GM21825 (cell line): ENCODE measurements around the gene CD79A.
"Not testable (repeated sequence)": the region's sequence is repeated elsewhere in the genome, so short reads cannot be mapped to it uniquely, and the experiment has no call there.

Experiments used
- ATAC-seq: cut with Tn5 transposase; IDR thresholded peaks from one replicate; pipeline ENCODE4 v1.9.1; 2021; ENCODE audit warnings: mild to moderate bottlenecking, moderate library complexity; ENCODE audit not compliant: unreplicated experiment

CD79A gene

DNA sequence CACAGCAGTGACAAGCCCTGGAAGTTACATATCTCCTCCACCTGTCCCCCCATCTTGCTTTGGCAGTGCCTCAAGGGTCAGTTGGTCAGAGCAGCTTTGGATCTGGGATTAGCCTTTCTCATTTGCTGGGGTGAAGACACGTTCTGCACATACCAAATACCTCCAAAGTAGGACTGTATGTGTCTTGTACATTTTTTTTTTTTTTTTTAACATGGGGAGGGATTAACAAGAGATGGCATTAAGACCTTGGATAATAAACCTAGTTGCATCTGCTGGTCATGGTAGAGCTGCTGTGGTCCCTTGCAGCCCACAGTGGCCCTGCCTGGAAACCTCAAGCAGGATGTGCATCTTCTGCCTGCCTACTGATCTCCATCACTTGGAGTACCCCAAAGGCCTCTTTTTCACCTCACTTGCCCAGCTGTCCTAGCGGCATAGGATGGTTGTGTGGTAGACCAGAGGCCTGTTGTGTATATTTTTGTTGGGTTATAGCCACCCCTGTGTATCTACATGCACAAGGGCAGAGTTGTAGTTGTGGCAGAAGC is 14.6 kb upstream of the CD79A start:
- no peak for ATAC-seq

DNA sequence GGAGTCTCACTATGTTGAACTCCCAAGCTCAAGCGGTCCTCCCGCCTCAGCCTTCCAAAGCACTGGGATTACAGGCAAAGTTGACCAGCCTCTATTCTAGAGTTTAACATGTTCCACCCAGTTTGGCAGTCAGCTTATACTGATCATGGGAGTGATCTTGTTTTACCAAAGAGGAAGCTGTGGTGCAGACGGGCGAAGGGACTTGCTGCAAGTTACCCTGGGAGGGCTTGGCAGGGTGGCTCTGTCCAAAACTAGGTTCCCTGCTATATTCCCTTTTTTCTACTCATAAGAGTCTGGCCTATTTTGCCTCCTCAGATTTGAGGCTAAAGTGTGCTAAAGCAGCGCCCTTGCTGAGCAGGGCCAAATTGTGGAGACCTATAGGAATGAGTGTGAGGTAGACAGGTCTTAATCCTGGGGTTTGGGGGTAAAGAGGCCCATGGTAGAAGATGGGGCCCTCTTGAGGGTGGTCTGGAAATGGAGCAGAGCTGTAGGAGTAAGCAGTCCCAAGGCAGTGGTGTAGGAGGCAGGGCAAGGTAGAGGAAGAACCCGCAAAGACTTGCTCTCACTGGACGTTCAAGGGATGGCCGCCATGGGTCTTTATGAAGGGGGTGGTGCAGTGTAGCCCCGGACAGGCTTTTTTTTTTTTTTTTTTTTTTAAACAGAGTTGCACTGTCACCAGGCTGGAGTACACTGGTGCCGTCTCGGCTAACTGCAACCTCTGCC is 13.7 kb upstream of the CD79A start:
- no peak for ATAC-seq

DNA sequence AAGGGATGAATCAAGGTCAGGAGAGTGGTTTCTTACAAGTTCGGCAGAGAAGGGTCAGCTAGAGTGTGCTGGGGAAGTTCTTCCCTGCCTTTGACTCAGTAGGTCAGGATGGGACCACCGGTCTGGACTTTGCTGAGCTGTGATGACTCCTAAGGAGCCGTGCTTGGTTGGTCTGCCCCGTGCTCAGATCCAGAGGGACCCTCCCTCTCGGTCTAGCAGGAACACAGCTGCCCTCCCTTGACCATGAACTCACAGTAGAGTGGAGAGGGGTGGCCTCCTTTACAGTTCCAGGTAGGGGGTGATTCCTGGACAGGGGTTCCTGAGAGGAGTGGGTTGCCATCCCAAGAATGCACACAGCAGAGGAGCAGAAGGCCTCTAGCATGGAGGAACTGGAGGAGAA is 12.7 kb upstream of the CD79A start:
- no peak for ATAC-seq

DNA sequence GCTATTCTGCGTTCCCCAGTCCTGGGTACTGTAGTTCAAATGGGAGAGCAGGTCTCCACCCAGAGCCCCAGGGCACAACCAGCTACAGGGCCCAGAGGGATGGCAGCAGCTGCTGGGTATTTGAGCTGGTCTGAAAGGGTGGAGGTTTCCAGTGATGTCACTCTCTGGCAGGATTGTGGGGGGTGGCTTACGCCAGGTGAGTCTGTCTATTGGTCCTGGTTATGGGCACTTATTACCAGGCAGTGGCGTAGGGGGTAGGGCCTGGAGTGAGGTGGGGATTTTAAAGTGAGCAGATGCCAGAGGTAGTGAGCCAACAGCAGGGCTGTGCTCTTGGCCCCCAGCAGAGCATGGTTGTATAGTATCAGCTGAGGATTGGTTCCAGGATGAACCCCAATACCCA is 10.8 kb upstream of the CD79A start:
- ATAC-seq = no peak

DNA sequence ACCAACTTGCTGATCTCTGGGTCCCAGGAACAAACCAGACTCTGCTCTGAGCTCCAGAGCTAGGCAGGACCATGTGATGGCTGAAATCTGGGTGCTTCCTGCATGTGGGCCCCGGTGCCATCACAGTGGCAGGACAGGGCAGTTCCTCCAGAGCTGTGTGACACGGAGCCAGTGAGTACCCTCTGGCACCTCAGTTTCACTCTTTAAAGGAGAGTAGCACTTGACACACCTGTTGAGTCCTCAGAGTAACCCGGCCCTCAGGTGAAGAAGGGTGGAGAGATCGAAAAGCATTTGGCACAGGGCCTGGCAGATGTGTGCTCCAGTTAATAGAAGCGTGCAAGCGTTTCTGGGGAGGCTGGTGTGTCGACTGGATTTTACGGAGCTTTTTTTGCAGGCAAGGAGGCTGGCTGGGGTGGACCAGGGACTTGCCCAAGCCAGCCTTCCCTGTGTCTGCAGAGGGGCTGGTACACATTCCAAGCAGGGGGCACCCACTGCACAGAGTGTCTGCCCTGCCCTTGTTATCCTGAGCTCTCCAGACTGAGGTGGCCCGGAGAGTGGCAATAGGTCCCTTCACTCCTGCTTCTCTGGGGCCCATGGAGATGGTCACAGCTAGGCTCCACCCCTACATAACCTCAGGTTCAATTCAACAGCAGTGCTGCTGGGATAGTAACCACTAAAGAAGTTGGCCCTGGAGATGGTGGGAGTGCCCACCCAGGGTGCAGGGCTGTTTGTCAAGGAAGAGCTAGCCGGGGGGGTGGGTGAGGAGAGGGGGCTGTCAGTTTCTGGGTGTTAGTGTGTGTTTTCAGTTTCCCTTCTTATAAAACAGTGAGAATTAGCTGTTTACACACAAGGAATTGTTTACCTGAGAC is 8.7 kb upstream of the CD79A start:
- ATAC-seq = no peak

DNA sequence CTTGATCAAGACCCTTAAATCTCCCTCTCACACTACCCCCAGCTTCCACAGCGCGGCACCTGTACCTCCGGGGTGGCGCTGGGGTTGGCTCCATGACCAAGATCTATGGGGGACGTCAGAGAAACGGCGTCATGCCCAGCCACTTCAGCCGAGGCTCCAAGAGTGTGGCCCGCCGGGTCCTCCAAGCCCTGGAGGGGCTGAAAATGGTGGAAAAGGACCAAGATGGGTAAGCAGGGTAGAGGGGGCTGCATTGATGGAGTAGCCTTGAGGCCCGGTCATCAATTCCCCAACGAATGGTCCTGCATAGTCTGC is 8.1 kb upstream of the CD79A start:
- ATAC-seq = no peak

DNA sequence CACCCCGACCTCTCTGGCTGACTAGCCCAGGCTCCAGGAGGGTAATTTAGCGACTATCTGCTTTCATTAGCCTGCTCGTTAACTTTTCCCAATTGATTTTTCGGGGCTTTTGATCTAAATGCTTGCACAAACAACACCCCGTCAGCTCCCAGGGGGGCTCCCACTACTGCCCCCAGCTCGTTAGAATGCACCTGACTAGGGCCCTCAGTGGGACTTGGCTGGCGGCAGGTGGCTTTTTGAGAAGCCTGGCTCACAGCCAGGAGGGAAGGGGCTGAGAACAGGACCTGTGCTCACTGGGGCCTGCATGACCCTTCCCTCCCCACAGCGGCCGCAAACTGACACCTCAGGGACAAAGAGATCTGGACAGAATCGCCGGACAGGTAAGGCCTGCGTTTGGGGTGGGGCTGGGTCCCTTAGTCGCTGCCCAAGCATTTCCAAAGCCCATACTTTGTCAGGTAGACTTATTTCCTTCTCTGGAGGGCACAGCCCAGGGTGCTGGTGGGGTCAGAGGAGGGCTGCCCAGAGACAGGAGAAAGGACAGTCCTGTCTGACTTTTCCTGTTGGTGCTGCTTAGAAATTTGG is 7.6 kb upstream of the CD79A start:
- ATAC-seq = no peak

DNA sequence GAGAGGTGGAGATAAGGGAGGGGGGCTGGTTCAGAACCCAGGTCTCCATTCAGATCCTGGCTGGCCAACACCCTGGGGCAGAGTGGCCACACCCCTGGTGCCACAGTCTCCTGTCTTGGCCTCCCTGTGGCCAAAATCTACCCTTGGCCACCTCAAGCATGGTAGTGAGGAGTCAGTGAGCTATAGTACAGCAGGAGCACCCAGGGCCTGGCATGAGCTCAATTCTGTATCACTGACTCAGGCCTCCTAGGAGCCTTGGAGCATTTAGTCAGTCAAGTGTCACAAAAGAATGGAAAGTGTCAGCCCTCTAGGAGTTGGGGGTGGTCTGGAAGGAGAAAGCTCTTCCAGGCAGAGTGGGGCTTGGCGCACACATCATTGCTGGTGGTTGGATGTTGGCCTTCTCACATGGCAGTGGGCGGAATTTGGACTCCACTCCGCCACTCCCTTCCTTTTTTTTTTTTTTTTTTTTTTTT is 6.6 kb upstream of the CD79A start:
- ATAC-seq = no peak

DNA sequence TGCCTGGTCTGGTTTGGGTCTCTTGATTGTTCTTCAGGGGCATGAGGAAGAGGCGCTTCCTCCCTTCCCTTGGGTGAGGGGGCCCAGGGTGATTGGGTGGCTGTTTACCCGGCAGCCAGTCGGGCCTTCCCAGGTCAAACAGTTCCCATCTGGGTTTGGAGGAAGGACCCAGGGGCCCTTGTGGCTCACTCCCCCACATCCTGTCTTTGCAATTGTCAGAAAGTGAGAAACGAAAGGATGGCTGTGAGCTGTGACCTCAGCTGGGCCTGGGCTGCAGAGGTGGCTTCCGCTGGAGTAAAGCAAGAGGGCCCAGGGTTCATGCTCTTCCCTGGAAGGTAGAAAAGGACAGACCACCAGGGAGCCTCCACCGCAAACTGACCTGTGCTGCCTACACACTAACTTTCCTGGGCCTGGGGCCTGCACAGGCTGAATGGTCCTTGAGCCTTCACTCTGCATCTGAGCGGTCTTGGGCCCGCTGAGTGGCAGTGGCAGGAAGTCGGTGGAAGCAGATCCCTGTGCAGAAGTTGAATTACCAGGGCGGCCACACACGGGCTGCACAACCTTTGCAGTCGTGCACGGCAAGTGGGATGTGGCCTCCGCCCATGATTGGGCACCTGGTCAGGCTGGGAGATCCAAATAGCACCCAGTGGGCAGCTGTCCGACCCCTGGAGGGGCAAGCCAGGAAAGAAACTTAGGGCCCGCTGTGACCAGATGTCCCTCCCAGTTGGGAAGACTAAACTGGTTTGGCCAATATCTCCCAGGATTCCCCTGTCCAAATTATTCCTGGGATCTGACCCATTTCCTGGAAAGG is 5.3 kb upstream of the CD79A start:
- ATAC-seq = peak; percentile 52

DNA sequence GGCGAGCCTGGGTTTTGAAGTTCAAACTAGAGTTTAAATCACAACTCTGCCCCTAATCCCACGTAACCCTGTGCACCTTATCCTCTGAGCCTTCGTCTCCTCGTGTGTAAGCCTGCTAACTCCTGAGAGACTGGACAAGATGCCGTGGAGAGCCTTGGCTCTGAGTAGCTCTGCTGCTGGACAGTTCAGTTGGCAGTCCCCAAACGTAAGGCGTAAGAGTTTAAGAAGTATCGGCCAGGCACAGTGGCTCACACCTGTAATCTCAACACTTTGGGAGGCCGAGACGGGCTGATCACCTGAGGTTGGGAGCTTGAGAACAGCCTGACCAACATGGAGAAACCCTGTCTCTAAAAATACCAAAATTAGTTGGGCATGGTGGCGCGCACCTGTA is 4.7 kb upstream of the CD79A start:
- no peak for ATAC-seq

DNA sequence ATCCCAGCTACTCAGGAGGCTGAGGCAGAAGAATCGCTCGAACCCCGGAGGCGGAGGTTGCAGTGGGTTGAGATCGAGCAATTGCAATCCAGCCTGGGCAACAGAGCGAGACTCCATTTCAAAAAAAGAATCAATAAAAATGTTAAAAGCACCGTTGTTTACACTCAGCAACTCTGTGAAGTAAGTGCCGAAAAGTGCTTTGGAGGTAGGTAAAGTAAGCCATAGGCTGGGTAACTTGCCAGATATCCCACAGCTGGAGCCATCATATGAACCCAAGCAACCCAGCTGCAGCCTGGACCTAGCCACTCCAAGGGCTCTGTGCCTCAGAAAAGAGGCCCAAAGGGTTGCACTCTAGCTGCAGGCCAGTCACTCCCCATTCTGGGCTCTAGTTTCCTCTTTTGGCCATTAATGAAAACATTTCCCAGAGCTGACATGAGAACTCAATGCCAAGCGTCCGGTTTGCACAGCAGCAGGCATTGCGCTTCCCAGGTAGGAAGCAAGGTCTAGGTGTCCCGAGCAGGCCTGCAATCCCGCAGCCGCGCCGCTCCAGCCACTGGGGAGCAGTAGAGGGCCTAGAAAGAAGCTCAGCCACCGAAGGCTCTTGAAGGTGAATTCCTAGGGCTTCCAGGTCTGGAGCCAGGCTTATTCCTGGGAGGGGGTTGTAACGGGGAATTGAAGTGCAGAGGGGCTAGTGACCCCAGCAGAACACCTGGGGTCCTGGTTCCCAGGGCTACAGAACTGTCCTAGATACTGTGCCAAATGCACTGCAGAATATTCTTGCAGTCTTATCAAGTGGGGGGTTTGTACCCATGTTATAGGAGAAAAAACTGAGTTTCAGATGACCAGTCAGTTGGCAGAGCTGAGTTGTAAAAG is 4.1 kb upstream of the CD79A start:
- ATAC-seq = no peak

DNA sequence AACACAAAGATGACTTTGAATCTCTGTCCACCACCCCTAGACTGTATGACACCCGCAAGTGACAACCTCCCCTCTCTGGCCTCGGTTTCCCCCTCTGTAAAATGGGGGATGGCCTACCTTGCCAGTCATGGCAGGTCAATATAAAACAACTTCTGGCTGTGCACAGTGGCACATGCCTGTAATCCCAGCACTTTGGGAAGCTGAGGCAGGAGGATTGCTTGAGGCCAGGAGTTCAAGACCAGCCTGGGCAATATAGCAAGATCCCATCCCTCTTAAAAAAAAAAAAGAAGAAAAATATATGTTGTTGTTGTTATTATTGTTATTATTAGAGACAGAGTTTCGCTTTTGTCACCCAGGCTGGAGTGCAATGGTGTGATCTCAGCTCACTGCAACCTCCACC is 1.1 kb upstream of the CD79A start:
- not testable (repeated sequence) for ATAC-seq

DNA sequence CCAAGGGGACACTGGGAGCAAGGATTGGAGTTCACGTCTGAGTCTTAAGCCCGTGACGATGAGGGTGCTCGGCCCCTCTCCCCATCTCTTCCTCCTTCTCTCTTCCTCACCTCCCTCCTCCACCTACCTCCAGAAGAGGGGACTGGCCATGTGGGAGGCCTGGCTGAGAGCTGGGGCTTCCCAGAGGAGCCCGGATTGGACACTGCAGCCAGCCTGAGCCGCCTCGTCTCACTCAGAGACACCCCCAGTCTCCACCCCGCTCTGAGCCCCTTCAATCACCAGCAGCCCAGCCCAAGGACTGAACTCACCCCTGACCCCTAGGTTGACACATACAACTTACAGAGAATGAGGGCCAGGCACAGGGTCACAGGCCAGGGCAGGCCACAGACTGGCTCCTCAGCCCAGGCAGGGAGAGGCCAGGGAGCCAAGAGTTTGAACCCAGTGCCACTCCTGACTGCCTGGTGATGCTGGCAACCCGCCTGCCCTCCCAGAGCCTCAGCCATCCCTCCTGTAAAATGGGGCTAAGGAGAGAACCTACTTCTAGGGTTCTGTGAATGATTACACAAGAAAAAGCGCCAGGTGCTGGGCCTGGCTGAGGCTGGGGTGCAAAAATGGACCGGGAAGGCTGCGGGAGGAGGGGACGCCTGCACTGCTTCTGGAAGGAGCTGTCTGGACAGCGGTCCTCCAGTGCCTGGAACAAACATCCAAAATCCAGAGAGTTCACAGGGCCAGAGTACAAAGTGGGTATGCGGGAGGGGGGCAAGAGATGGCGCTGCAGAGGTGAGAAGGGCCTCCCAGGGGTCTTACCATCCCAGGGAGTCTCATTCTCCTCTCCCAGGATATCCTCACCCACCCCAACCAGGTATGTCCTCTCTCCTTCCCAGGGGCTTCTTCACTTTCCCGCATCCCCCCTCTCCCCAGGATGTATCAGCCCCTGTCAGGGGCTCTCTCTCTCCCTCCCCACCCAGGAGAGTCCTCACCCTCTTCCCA is 1.1 kb downstream of the CD79A start:
- no peak for ATAC-seq

DNA sequence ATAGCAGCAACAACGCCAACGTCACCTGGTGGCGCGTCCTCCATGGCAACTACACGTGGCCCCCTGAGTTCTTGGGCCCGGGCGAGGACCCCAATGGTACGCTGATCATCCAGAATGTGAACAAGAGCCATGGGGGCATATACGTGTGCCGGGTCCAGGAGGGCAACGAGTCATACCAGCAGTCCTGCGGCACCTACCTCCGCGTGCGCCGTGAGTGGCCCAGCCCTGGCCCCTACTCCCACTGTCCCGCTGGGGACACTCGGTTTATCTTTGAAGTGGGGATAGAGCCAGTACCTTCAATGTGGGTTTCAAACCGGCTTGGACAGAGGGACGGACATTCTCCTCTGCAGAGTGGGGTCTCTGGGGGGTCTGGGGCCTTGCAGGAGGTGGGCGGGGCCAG is 2.0 kb downstream of the CD79A start:
- no peak for ATAC-seq

DNA sequence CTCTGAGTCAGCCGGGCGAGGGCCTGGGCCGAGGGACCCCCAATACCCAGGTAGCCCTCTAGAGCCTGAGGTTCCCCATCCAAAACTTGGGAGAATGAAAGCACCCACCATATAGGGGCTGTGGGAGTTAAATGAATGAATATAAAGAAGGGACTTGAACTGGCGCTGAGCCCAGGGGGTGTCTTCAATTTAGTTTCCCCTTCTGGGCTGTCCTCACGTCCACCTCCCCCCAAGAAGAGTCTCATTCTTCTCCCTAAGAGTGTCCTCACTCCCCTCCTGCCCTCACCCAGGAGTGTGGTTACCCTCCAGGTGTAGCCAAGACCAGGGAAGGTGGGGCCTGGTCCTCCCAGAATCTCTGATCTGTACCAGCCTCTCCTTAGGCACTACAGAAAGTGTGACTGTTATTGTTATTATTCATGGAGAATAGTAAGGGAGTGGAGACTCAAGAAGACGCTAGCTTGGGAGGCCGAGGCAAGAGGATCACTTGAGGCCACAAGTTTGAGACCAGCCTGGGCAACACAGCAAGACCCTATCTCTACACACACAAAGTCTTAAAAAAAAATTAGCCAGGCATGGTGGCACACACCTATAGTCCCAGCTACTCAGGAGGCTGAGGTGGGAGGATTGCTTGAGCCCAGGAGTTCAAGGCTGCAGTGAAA is 2.7 kb downstream of the CD79A start:
- no peak for ATAC-seq

DNA sequence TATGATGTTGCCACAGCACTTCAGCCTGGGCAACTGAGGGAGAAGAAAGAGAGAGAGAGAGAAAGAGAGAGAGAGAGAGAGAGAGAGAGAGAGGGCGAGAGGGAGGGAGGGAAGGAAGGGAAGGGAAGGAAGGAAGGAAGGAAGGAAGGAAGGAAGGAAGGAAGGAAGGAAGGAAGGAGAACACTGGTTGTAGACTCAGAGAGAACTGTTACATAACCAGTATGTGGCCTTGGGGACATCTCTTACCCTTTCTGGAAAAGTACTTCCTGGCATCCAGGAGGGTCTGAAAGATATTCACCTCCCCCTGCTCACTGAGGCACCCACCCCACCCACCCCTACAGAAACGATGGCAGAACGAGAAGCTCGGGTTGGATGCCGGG is 3.2 kb downstream of the CD79A start:
- no peak for ATAC-seq

DNA sequence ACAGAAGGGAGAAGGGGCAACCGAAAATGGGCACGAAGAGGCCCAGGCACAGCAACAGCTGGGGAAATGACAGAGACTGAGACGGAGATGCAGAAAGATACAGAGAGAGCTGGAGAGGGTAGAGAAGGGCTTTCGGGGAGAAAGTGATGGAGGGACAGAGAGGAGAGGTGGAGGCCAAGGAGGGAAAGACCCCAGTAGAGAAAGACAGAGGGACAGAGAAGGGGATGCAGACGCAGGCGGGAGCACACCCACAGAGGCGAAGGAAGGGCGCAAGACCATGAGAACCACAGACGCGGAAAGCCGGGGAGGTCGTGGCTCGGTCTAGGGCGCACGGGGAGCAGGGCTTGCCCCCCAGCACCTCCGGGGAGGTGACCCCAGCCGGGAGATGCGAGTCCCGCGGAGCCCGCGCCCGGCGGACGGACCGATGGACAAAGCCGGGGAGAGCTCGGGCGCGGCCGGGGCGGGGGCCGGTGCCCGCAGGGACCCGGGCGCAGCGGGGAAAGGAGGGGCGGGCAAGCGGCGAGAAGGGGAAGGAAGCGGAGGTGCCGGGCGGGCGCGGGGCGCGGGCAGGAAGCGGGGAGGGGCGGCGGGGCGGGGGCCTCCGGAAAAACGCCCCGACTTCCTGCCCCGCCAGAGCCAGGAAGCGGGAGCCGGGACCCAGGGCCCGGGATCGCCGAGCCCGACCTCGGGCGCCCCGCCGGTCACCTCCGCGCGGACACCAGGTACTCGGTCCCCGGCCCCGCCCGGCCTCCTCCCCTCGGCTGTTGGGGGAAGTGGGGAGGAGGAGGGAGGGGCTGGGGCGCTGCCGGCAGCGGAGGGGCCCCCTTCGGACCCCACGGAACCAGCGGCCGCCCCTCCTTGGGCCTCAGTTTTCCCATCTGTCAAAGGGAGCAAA is 5.7 kb downstream of the CD79A start, which contains the start of gene ARHGEF1:
ARHGEF1 (plus strand) TSS at position 617 of the 895 bp plus-strand sequence. CDS start 4,899 bp downstream, outside the sequence.
- ATAC-seq = no peak
